GM12891 (cell line): ENCODE results near the gene TRAPPC3.

ENCODE experiments used
- POLR2A ChIP-seq: IDR thresholded peaks from 2 replicates; pipeline ENCODE4 v1.6.1; 2011; ENCODE audit warnings: low read depth, low read length, control low read depth
- POLR2AphosphoS5 ChIP-seq: IDR thresholded peaks from 2 replicates; pipeline ENCODE4 v1.6.1; 2011; ENCODE audit warnings: low read depth, low read length, control low read depth

GRCh38 chr1:36097693-36098585 is 51.3 kb downstream of the TRAPPC3 start:
- TF ChIP-seq POLR2AphosphoS5 (no peak), POLR2A (no peak)
